GM23338 (cell line): ENCODE results near the gene PAX5. TPM values are rescaled to one million over a fixed set of nuclear protein-coding genes. Genes with fewer than 3 reads are reported as not detected.

ENCODE experiments used
- ATAC-seq: fragments of 200-7000 bp; cut with Tn5 transposase; 3 replicates; pipeline ENCODE4 v1.9.1; 2020
- DNase-seq: peaks from one replicate; pipeline ENCODE4 v3.0.0-alpha.2; 2015; ENCODE audit warnings: low spot score
- H2AFZ ChIP-seq: fragments of 200-600 bp; sonication (generic); 2 replicates; pipeline ENCODE4 v1.8.0; 2016; ENCODE audit warnings: antibody characterized with exemption, mild to moderate bottlenecking, moderate library complexity
- H3F3A ChIP-seq: fragments of 200-600 bp; sonication (generic); replicated peaks from 2 replicates; pipeline ENCODE4 v1.8.0; 2017; ENCODE audit warnings: antibody characterized with exemption, mixed run types, low read depth
- H3K27ac ChIP-seq: fragments of 200-600 bp; sonication (generic); 2 replicates; pipeline ENCODE4 v1.6.1; 2016; ENCODE audit warnings: low read depth
- H3K27me3 ChIP-seq: fragments of 200-600 bp; sonication (generic); 2 replicates; pipeline ENCODE4 v1.8.0; 2016; ENCODE audit warnings: mild to moderate bottlenecking, mixed run types, moderate library complexity; ENCODE audit not compliant: insufficient read depth
- H3K36me3 ChIP-seq: fragments of 200-600 bp; sonication (generic); 2 replicates; pipeline ENCODE4 v1.8.0; 2016; ENCODE audit warnings: mild to moderate bottlenecking; ENCODE audit not compliant: insufficient read depth
- H3K4me1 ChIP-seq: fragments of 200-600 bp; sonication (generic); 2 replicates; pipeline ENCODE4 v1.8.0; 2016; ENCODE audit warnings: mild to moderate bottlenecking, moderate library complexity; ENCODE audit not compliant: insufficient read depth
- H3K4me2 ChIP-seq: fragments of 200-600 bp; sonication (generic); 2 replicates; pipeline ENCODE4 v1.7.1; 2017; ENCODE audit warnings: mixed run types
- H3K4me3 ChIP-seq: fragments of 200-600 bp; sonication (generic); 2 replicates; pipeline ENCODE4 v1.6.1; 2016; ENCODE audit warnings: mixed run types
- H3K79me2 ChIP-seq: fragments of 200-600 bp; sonication (generic); replicated peaks from 2 replicates; pipeline ENCODE4 v1.8.0; 2017; ENCODE audit warnings: mild to moderate bottlenecking; ENCODE audit not compliant: insufficient read depth
- H3K9me2 ChIP-seq: fragments of 200-600 bp; sonication (generic); 2 replicates; pipeline ENCODE4 v1.8.0; 2017; ENCODE audit not compliant: insufficient read depth
- H4K20me1 ChIP-seq: fragments of 200-600 bp; sonication (generic); replicated peaks from 2 replicates; pipeline ENCODE4 v1.8.0; 2017; ENCODE audit warnings: mild to moderate bottlenecking; ENCODE audit not compliant: insufficient read depth
- H3K27ac Mint-ChIP-seq: 2 replicates; pipeline ENCODE4 v1.8.0; 2020; ENCODE audit warnings: inconsistent platforms, mild to moderate bottlenecking, moderate library complexity, mixed read lengths
- H3K27me3 Mint-ChIP-seq: 3 replicates; pipeline ENCODE4 v1.8.0; 2022; ENCODE audit warnings: low read depth, mild to moderate bottlenecking, moderate library complexity, mixed read lengths, inconsistent platforms; ENCODE audit not compliant: insufficient read depth, poor library complexity
- H3K36me3 Mint-ChIP-seq: 3 replicates; pipeline ENCODE4 v1.8.0; 2021; ENCODE audit warnings: low read depth, mild to moderate bottlenecking, inconsistent platforms, moderate library complexity, mixed read lengths
- H3K4me1 Mint-ChIP-seq: 3 replicates; pipeline ENCODE4 v1.8.0; 2020; ENCODE audit warnings: mild to moderate bottlenecking, inconsistent platforms, mixed read lengths
- H3K4me3 Mint-ChIP-seq: 3 replicates; pipeline ENCODE4 v1.8.0; 2021; ENCODE audit warnings: moderate library complexity, mild to moderate bottlenecking, inconsistent platforms, mixed read lengths
- H3K9me3 Mint-ChIP-seq: 3 replicates; pipeline ENCODE4 v1.8.0; 2020; ENCODE audit warnings: moderate library complexity, mild to moderate bottlenecking, inconsistent platforms, mixed read lengths
- CREB1 ChIP-seq: fragments of 250-450 bp; sonication (Bioruptor Pico); IDR thresholded peaks from 2 replicates; pipeline ENCODE4 v1.5.0; 2020; ENCODE audit warnings: low read depth, mild to moderate bottlenecking, moderate library complexity
- EZH2 ChIP-seq: fragments of 200-600 bp; sonication (generic); IDR thresholded peaks from one replicate; pipeline ENCODE4 v1.8.0; 2017; ENCODE audit warnings: antibody characterized with exemption, mild to moderate bottlenecking, low read depth; ENCODE audit not compliant: unreplicated experiment
- EZH2phosphoT487 ChIP-seq: fragments of 200-600 bp; sonication (generic); IDR thresholded peaks from one replicate; pipeline ENCODE4 v1.8.1; 2018; ENCODE audit warnings: antibody characterized with exemption; ENCODE audit not compliant: unreplicated experiment
- JUNB ChIP-seq: IDR thresholded peaks from one replicate; pipeline ENCODE4 v1.6.1; 2016; ENCODE audit warnings: antibody characterized with exemption; ENCODE audit not compliant: unreplicated experiment
- NANOG ChIP-seq: IDR thresholded peaks from 2 replicates; pipeline ENCODE4 v1.6.1; 2016; ENCODE audit warnings: antibody characterized with exemption, borderline replicate concordance
- POLR2AphosphoS5 ChIP-seq: IDR thresholded peaks from 2 replicates; pipeline ENCODE4 v1.6.1; 2016; ENCODE audit warnings: antibody characterized with exemption, low read depth
- REST ChIP-seq: IDR thresholded peaks from one replicate; pipeline ENCODE4 v1.6.1; 2018; ENCODE audit warnings: antibody characterized with exemption; ENCODE audit not compliant: unreplicated experiment
- STAT1 ChIP-seq: IDR thresholded peaks from one replicate; pipeline ENCODE4 v1.6.1; 2016; ENCODE audit warnings: antibody characterized with exemption; ENCODE audit not compliant: unreplicated experiment
- ZNF114 ChIP-seq: fragments of 250-450 bp; sonication (Bioruptor Pico); IDR thresholded peaks from 2 replicates; pipeline ENCODE4 v1.5.0; 2020; ENCODE audit warnings: mild to moderate bottlenecking, moderate library complexity
- ZNF331 ChIP-seq: fragments of 250-450 bp; sonication (Bioruptor Pico); IDR thresholded peaks from 2 replicates; pipeline ENCODE4 v1.5.0; 2020; ENCODE audit warnings: low read depth, mild to moderate bottlenecking, moderate library complexity
- polyA plus RNA-seq: library from polyadenylated mRNA; unstranded; fragments of >200 nt; fragmentation: Nextera tagmentation; extraction: Ambion mirVana; gene quantifications from 2 replicates; pipeline ENCODE4 v1.2.1, GENCODE V29; 2016
- total RNA-seq: library from RNA; depleted of rRNA; stranded (reverse); fragments of >200 nt; shearing (Covaris generic); gene quantifications from 2 replicates; pipeline ENCODE4 v1.2.3, GENCODE V29; 2014
- TF ChIP-seq, protein P1 (sequence below): IDR thresholded peaks from 2 replicates; pipeline ENCODE4 v1.6.1; 2016; ENCODE audit warnings: antibody characterized with exemption
- TF ChIP-seq, protein P2 (sequence below): fragments of 250-450 bp; sonication (Bioruptor Pico); IDR thresholded peaks from 2 replicates; pipeline ENCODE4 v1.5.0; 2020; ENCODE audit warnings: mild to moderate bottlenecking, moderate library complexity
- TF ChIP-seq, protein P3 (sequence below), 2 experiments: fragments of 200-600 bp in 1 of 2; sonication (generic) in 1 of 2; conservative IDR thresholded peaks; 2 replicates each; pipeline versions ENCODE4 v1.5.1 to v1.6.1; 2016 to 2017; ENCODE audit warnings: antibody characterized with exemption in 2 of 2, low read depth in 2 of 2, mild to moderate bottlenecking in 2 of 2, moderate library complexity in 1 of 2

Gene PAX5
- total and polyA plus RNA-seq, 2 experiments from 2014 or later, result 0.17 to 0.60 TPM

- Mint-ChIP-seq H3K27me3 (peaks cover 3% of the 10 kb centered on the region), H3K27ac (no peak overlapping the region), H3K36me3 (no peaks in the 10 kb centered on the region), H3K4me1 (peaks cover 8% of the 10 kb centered on the region), H3K9me3 (no peaks in the 10 kb centered on the region), H3K4me3 (no peak overlapping the region)
- Histone ChIP-seq H3K27me3 (no peaks in the 10 kb centered on the region), H2AFZ (peak overlapping the region; percentile 38), H3K9me2 (no peaks in the 10 kb centered on the region), H3K4me3 (no peak overlapping the region), H3K79me2 (no peaks in the 10 kb centered on the region), H3F3A (no peaks in the 10 kb centered on the region), H3K27ac (no peak overlapping the region), H4K20me1 (no peaks in the 10 kb centered on the region), H3K4me2 (no peak overlapping the region), H3K4me1 (peaks cover 8% of the 10 kb centered on the region; the same call in 1 of the 2 replicates), H3K36me3 (no peaks in the 10 kb centered on the region)
- TF ChIP-seq ZNF331 (CRISPR knock-in tag), result no peak
- no peak for TF ChIP-seq EZH2phosphoT487
- TF ChIP-seq POLR2AphosphoS5, result no peak
- TF ChIP-seq, protein P1, sequence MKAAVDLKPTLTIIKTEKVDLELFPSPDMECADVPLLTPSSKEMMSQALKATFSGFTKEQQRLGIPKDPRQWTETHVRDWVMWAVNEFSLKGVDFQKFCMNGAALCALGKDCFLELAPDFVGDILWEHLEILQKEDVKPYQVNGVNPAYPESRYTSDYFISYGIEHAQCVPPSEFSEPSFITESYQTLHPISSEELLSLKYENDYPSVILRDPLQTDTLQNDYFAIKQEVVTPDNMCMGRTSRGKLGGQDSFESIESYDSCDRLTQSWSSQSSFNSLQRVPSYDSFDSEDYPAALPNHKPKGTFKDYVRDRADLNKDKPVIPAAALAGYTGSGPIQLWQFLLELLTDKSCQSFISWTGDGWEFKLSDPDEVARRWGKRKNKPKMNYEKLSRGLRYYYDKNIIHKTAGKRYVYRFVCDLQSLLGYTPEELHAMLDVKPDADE, result no peak
- TF ChIP-seq, protein P2, sequence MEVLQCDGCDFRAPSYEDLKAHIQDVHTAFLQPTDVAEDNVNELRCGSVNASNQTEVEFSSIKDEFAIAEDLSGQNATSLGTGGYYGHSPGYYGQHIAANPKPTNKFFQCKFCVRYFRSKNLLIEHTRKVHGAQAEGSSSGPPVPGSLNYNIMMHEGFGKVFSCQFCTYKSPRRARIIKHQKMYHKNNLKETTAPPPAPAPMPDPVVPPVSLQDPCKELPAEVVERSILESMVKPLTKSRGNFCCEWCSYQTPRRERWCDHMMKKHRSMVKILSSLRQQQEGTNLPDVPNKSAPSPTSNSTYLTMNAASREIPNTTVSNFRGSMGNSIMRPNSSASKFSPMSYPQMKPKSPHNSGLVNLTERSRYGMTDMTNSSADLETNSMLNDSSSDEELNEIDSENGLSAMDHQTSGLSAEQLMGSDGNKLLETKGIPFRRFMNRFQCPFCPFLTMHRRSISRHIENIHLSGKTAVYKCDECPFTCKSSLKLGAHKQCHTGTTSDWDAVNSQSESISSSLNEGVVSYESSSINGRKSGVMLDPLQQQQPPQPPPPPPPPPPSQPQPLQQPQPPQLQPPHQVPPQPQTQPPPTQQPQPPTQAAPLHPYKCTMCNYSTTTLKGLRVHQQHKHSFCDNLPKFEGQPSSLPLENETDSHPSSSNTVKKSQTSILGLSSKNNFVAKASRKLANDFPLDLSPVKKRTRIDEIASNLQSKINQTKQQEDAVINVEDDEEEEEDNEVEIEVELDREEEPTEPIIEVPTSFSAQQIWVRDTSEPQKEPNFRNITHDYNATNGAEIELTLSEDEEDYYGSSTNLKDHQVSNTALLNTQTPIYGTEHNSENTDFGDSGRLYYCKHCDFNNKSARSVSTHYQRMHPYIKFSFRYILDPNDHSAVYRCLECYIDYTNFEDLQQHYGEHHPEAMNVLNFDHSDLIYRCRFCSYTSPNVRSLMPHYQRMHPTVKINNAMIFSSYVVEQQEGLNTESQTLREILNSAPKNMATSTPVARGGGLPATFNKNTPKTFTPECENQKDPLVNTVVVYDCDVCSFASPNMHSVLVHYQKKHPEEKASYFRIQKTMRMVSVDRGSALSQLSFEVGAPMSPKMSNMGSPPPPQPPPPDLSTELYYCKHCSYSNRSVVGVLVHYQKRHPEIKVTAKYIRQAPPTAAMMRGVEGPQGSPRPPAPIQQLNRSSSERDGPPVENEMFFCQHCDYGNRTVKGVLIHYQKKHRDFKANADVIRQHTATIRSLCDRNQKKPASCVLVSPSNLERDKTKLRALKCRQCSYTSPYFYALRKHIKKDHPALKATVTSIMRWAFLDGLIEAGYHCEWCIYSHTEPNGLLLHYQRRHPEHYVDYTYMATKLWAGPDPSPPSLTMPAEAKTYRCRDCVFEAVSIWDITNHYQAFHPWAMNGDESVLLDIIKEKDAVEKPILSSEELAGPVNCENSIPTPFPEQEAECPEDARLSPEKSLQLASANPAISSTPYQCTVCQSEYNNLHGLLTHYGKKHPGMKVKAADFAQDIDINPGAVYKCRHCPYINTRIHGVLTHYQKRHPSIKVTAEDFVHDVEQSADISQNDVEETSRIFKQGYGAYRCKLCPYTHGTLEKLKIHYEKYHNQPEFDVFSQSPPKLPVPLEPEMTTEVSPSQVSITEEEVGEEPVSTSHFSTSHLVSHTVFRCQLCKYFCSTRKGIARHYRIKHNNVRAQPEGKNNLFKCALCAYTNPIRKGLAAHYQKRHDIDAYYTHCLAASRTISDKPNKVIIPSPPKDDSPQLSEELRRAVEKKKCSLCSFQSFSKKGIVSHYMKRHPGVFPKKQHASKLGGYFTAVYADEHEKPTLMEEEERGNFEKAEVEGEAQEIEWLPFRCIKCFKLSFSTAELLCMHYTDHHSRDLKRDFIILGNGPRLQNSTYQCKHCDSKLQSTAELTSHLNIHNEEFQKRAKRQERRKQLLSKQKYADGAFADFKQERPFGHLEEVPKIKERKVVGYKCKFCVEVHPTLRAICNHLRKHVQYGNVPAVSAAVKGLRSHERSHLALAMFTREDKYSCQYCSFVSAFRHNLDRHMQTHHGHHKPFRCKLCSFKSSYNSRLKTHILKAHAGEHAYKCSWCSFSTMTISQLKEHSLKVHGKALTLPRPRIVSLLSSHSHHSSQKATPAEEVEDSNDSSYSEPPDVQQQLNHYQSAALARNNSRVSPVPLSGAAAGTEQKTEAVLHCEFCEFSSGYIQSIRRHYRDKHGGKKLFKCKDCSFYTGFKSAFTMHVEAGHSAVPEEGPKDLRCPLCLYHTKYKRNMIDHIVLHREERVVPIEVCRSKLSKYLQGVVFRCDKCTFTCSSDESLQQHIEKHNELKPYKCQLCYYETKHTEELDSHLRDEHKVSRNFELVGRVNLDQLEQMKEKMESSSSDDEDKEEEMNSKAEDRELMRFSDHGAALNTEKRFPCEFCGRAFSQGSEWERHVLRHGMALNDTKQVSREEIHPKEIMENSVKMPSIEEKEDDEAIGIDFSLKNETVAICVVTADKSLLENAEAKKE (CRISPR knock-in tag), result no peak
- TF ChIP-seq, protein P3, sequence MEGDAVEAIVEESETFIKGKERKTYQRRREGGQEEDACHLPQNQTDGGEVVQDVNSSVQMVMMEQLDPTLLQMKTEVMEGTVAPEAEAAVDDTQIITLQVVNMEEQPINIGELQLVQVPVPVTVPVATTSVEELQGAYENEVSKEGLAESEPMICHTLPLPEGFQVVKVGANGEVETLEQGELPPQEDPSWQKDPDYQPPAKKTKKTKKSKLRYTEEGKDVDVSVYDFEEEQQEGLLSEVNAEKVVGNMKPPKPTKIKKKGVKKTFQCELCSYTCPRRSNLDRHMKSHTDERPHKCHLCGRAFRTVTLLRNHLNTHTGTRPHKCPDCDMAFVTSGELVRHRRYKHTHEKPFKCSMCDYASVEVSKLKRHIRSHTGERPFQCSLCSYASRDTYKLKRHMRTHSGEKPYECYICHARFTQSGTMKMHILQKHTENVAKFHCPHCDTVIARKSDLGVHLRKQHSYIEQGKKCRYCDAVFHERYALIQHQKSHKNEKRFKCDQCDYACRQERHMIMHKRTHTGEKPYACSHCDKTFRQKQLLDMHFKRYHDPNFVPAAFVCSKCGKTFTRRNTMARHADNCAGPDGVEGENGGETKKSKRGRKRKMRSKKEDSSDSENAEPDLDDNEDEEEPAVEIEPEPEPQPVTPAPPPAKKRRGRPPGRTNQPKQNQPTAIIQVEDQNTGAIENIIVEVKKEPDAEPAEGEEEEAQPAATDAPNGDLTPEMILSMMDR (conservative IDR thresholded peaks at IDR 0.05; ENCODE audit: low read depth in 2 of 2), result no peak
- TF ChIP-seq REST, result no peak
- no peak for TF ChIP-seq NANOG
- no peak for TF ChIP-seq EZH2
- TF ChIP-seq ZNF114 (CRISPR knock-in tag), result no peak
- TF ChIP-seq JUNB, result no peak
- TF ChIP-seq STAT1, result no peak
- TF ChIP-seq CREB1 (CRISPR knock-in tag), result no peak
- no peak for DNase-seq
- peak; percentile 27; the same call in 2 of the 3 replicates for ATAC-seq
Measured at GRCh38 chr9:36891341-36891811, 142.7 kb downstream of the PAX5 start.
